ENCODE results near the gene C4BPA.

GRCh38 chr1:207191061-207191460 lies 87.0 kb downstream of the C4BPA start:
- TF ChIP-seq CTCF (IDR thresholded peaks at IDR 0.05; ENCODE audit: low read depth, low read length, missing input control) (no peak), YY1 (IDR thresholded peaks at IDR 0.05) (no peak), TAF1 (conservative IDR thresholded peaks at IDR 0.05) (no peak), SP1 (IDR thresholded peaks at IDR 0.05) (no peak), GABPA (IDR thresholded peaks at IDR 0.05 in 1 of 2, conservative IDR thresholded peaks at IDR 0.05 in 1 of 2) (no peak), RAD21 (IDR thresholded peaks at IDR 0.05) (no peak), RXRA (IDR thresholded peaks at IDR 0.05) (no peak), ATF3 (IDR thresholded peaks at IDR 0.05) (no peak), MAX (IDR thresholded peaks at IDR 0.05) (no peak), REST (IDR thresholded peaks at IDR 0.05) (no peak), EGR1 (IDR thresholded peaks at IDR 0.05; ENCODE audit: low read depth in 2 of 2) (no peak), NR2F2 (IDR thresholded peaks at IDR 0.05) (no peak)
- TF ChIP-seq, protein P1, sequence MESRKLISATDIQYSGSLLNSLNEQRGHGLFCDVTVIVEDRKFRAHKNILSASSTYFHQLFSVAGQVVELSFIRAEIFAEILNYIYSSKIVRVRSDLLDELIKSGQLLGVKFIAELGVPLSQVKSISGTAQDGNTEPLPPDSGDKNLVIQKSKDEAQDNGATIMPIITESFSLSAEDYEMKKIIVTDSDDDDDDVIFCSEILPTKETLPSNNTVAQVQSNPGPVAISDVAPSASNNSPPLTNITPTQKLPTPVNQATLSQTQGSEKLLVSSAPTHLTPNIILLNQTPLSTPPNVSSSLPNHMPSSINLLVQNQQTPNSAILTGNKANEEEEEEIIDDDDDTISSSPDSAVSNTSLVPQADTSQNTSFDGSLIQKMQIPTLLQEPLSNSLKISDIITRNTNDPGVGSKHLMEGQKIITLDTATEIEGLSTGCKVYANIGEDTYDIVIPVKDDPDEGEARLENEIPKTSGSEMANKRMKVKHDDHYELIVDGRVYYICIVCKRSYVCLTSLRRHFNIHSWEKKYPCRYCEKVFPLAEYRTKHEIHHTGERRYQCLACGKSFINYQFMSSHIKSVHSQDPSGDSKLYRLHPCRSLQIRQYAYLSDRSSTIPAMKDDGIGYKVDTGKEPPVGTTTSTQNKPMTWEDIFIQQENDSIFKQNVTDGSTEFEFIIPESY (IDR thresholded peaks at IDR 0.05): no peak

All from liver (tissue), 3 donors.